ENCODE data around the gene CFAP97D1.

The CFAP97D1 gene

GRCh38 chr17:43780135-43780534, at the start of gene CFAP97D1:
Gene CFAP97D1 (plus strand): TSS chr17:43780435. CDS start chr17:43780463, 28 bp downstream.
- DNase-seq (ENCODE audit: low spot score), result no peak

- DNase-seq (ENCODE audit: low spot score), result no peak
These were observed 47.3 kb upstream of the CFAP97D1 start for GRCh38 chr17:43732958-43733357.

- no peak for DNase-seq (ENCODE audit: low spot score)
These were observed 46.3 kb upstream of the CFAP97D1 start for GRCh38 chr17:43733956-43734355.

GRCh38 chr17:43734376-43734775, 45.9 kb upstream of the CFAP97D1 start:
- no peak for DNase-seq (ENCODE audit: low spot score)

GRCh38 chr17:43736389-43736788, 43.8 kb upstream of the CFAP97D1 start:
- DNase-seq (ENCODE audit: low spot score), result no peak

- no peak for DNase-seq (ENCODE audit: low spot score)
These were observed 42.5 kb upstream of the CFAP97D1 start for GRCh38 chr17:43737722-43738121.

- no peak for DNase-seq (ENCODE audit: low spot score)
These were observed 39.7 kb upstream of the CFAP97D1 start for GRCh38 chr17:43740541-43740940.

GRCh38 chr17:43741636-43742035, 38.6 kb upstream of the CFAP97D1 start:
- DNase-seq (ENCODE audit: low spot score), result no peak

- DNase-seq (ENCODE audit: low spot score), result no peak
These were observed 34.7 kb upstream of the CFAP97D1 start for GRCh38 chr17:43745541-43745940.

- no peak for DNase-seq (ENCODE audit: low spot score)
These were observed 30.1 kb upstream of the CFAP97D1 start for GRCh38 chr17:43750153-43750552.

GRCh38 chr17:43753493-43754129, 26.6 kb upstream of the CFAP97D1 start:
- no peak for DNase-seq (ENCODE audit: low spot score)

- DNase-seq (ENCODE audit: low spot score), result no peak
These were observed 25.3 kb upstream of the CFAP97D1 start for GRCh38 chr17:43754947-43755346.

- DNase-seq (ENCODE audit: low spot score), result peak; percentile 45
These were observed 24.8 kb upstream of the CFAP97D1 start for GRCh38 chr17:43755389-43755875.

GRCh38 chr17:43756201-43756600, 24.0 kb upstream of the CFAP97D1 start:
- DNase-seq (ENCODE audit: low spot score), result no peak

GRCh38 chr17:43757171-43757660, 23.0 kb upstream of the CFAP97D1 start:
- no peak for DNase-seq (ENCODE audit: low spot score)

GRCh38 chr17:43758086-43758485, 22.1 kb upstream of the CFAP97D1 start:
- no peak for DNase-seq (ENCODE audit: low spot score)

GRCh38 chr17:43758497-43759174, 21.6 kb upstream of the CFAP97D1 start, which contains the start of gene SOST:
Gene SOST (minus strand): TSS chr17:43758791. CDS start chr17:43758741, 50 bp downstream.
- DNase-seq (ENCODE audit: low spot score), result no peak

GRCh38 chr17:43759836-43760235, 20.4 kb upstream of the CFAP97D1 start:
- no peak for DNase-seq (ENCODE audit: low spot score)

- peak; percentile 94 for DNase-seq (ENCODE audit: low spot score)
These were observed 19.9 kb upstream of the CFAP97D1 start for GRCh38 chr17:43760254-43760852.

- DNase-seq (ENCODE audit: low spot score), result peak; percentile 56
These were observed 13.7 kb upstream of the CFAP97D1 start for GRCh38 chr17:43766413-43767052.

- no peak for DNase-seq (ENCODE audit: low spot score)
These were observed 13.1 kb upstream of the CFAP97D1 start for GRCh38 chr17:43767053-43767712.

- no peak for DNase-seq (ENCODE audit: low spot score)
These were observed 12.5 kb upstream of the CFAP97D1 start for GRCh38 chr17:43767713-43768059.
